HepG2 (cell line): ENCODE results near the gene SGF29. TPM values are rescaled to one million over a fixed set of nuclear protein-coding genes. Genes with fewer than 3 reads are reported as not detected.

ENCODE experiments used
- AGO1 ChIP-seq: fragments of 200-400 bp; formaldehyde crosslinking; IDR thresholded peaks from 2 replicates; pipeline ENCODE4 v1.6.1; 2017; ENCODE audit warnings: mild to moderate bottlenecking, low read depth, low read length, moderate library complexity; ENCODE audit not compliant: poor library complexity, severe bottlenecking
- KDM3A ChIP-seq: IDR thresholded peaks from 2 replicates; pipeline ENCODE4 v1.6.1; 2018; ENCODE audit warnings: low read depth, missing compliant biosample characterization
- RAD51 ChIP-seq: fragments of 450-650 bp; IDR thresholded peaks from 2 replicates; pipeline ENCODE4 v1.6.1; 2016; ENCODE audit warnings: borderline replicate concordance
- RBM39 ChIP-seq: fragments of 200-400 bp; formaldehyde crosslinking; IDR thresholded peaks from one replicate; pipeline ENCODE4 v1.6.1; 2018; ENCODE audit warnings: antibody characterized with exemption, mild to moderate bottlenecking, low read depth, low read length; ENCODE audit not compliant: poor library complexity, severe bottlenecking
- THAP11 ChIP-seq: IDR thresholded peaks from 2 replicates; pipeline ENCODE4 v1.6.1; 2016; ENCODE audit warnings: missing biosample characterization, missing genetic modification reagents
- ZFP90 ChIP-seq: sonication (generic); formaldehyde crosslinking; IDR thresholded peaks from 2 replicates; pipeline ENCODE4 v1.8.0; 2022; ENCODE audit warnings: missing genetic modification reagents, mild to moderate bottlenecking, inconsistent platforms, borderline replicate concordance
- ZNF224 ChIP-seq: sonication (generic); formaldehyde crosslinking; IDR thresholded peaks from 2 replicates; pipeline ENCODE4 v1.5.0; 2020; ENCODE audit warnings: mild to moderate bottlenecking, missing genetic modification reagents
- ZNF281 ChIP-seq: sonication (generic); formaldehyde crosslinking; IDR thresholded peaks from 2 replicates; pipeline ENCODE4 v1.4.0; 2020; ENCODE audit warnings: missing genetic modification reagents, borderline replicate concordance
- ZNF430 ChIP-seq: sonication (generic); formaldehyde crosslinking; IDR thresholded peaks from 2 replicates; pipeline ENCODE4 v1.9.0; 2021; ENCODE audit warnings: mild to moderate bottlenecking, missing genetic modification reagents
- ZNF570 ChIP-seq: sonication (generic); formaldehyde crosslinking; IDR thresholded peaks from 2 replicates; pipeline ENCODE4 v1.4.0; 2020; ENCODE audit warnings: mild to moderate bottlenecking, missing genetic modification reagents, borderline replicate concordance
- ZNF710 ChIP-seq: sonication (generic); formaldehyde crosslinking; IDR thresholded peaks from 2 replicates; pipeline ENCODE4 v1.5.0; 2020; ENCODE audit warnings: mild to moderate bottlenecking, missing genetic modification reagents, borderline replicate concordance
- polyA plus RNA-seq, 8 experiments: library from polyadenylated mRNA; depleted of rRNA in 3 of 8; stranded (reverse) in 7 of 8; unstranded in 1 of 8; fragments of >200 nt; fragmentation: Illumina TruSeq in 4 of 8; extraction: Trizol in 4 of 8; gene quantifications; 2 replicates each; pipeline versions ENCODE4 v1.2.1 to v1.2.3, GENCODE V29; 2011 to 2016; ENCODE audit warnings: low read depth in 4 of 8, missing spikeins in 1 of 8, mixed read lengths in 1 of 8; ENCODE audit not compliant: insufficient read depth in 1 of 8
- total RNA-seq, 5 experiments: library from RNA; depleted of rRNA; stranded (reverse); fragments of >200 nt; fragmentation: Illumina TruSeq; extraction: Trizol; gene quantifications; 2 replicates each; pipeline ENCODE4 v1.2.3, GENCODE V29; 2016; ENCODE audit warnings: low read depth in 1 of 5
- TF ChIP-seq, protein P1 (sequence below), 2 experiments: sonication (generic) in 1 of 2; formaldehyde crosslinking in 1 of 2; IDR thresholded peaks; 2 replicates each; pipeline versions ENCODE4 v1.6.1 to v1.9.0; 2014 to 2022; ENCODE audit warnings: antibody characterized with exemption in 1 of 2, borderline replicate concordance in 1 of 2, inconsistent platforms in 1 of 2, low read depth in 1 of 2, missing genetic modification reagents in 1 of 2
- TF ChIP-seq, protein P2 (sequence below): sonication (generic); formaldehyde crosslinking; IDR thresholded peaks from 2 replicates; pipeline ENCODE4 v1.8.1; 2023; ENCODE audit warnings: mild to moderate bottlenecking, missing genetic modification reagents

The SGF29 gene
- total and polyA plus RNA-seq, 2 of the 13 experiments (the other 11 are each of a cell fraction or from before 2014, with no cell fraction given), result 5.0 to 29.4 TPM

GRCh38 chr16:28511801-28512789 is 41.6 kb upstream of the SGF29 start (continued):
- 0 out of 2 replicates have a peak, but pooled peaks have one; percentile 17 for TF ChIP-seq ZNF710 (CRISPR knock-in tag)
- TF ChIP-seq RAD51, result no peak
- TF ChIP-seq ZNF224 (CRISPR knock-in tag), result no peak
- no peak for TF ChIP-seq KDM3A
- no peak for TF ChIP-seq ZNF430 (CRISPR knock-in tag)
- TF ChIP-seq ZNF281 (CRISPR knock-in tag), result no peak
- TF ChIP-seq, protein P1, sequence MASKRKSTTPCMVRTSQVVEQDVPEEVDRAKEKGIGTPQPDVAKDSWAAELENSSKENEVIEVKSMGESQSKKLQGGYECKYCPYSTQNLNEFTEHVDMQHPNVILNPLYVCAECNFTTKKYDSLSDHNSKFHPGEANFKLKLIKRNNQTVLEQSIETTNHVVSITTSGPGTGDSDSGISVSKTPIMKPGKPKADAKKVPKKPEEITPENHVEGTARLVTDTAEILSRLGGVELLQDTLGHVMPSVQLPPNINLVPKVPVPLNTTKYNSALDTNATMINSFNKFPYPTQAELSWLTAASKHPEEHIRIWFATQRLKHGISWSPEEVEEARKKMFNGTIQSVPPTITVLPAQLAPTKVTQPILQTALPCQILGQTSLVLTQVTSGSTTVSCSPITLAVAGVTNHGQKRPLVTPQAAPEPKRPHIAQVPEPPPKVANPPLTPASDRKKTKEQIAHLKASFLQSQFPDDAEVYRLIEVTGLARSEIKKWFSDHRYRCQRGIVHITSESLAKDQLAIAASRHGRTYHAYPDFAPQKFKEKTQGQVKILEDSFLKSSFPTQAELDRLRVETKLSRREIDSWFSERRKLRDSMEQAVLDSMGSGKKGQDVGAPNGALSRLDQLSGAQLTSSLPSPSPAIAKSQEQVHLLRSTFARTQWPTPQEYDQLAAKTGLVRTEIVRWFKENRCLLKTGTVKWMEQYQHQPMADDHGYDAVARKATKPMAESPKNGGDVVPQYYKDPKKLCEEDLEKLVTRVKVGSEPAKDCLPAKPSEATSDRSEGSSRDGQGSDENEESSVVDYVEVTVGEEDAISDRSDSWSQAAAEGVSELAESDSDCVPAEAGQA (IDR thresholded peaks at IDR 0.05; ENCODE audit: low read depth), result no peak
- TF ChIP-seq, protein P1 (CRISPR knock-in tag; IDR thresholded peaks at IDR 0.05; ENCODE audit: borderline replicate concordance), result no peak
- TF ChIP-seq ZNF570 (CRISPR knock-in tag), result no peak
- no peak for TF ChIP-seq AGO1
- TF ChIP-seq, protein P2, sequence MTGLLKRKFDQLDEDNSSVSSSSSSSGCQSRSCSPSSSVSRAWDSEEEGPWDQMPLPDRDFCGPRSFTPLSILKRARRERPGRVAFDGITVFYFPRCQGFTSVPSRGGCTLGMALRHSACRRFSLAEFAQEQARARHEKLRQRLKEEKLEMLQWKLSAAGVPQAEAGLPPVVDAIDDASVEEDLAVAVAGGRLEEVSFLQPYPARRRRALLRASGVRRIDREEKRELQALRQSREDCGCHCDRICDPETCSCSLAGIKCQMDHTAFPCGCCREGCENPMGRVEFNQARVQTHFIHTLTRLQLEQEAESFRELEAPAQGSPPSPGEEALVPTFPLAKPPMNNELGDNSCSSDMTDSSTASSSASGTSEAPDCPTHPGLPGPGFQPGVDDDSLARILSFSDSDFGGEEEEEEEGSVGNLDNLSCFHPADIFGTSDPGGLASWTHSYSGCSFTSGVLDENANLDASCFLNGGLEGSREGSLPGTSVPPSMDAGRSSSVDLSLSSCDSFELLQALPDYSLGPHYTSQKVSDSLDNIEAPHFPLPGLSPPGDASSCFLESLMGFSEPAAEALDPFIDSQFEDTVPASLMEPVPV (CRISPR knock-in tag), result no peak
- no peak for TF ChIP-seq ZFP90
- no peak for TF ChIP-seq RBM39
- TF ChIP-seq THAP11 (CRISPR knock-in tag), result no peak
